HCT116 (cell line): ENCODE measurements around the gene LARP1. TPM values are rescaled to one million over a fixed set of nuclear protein-coding genes. Genes with fewer than 3 reads are reported as not detected.

ENCODE experiments used
- ATAC-seq: fragments of 200-7000 bp; cut with Tn5 transposase; 2 replicates; pipeline ENCODE4 v1.9.1; 2020; ENCODE audit warnings: mild to moderate bottlenecking, moderate library complexity
- BruUV-seq: library from RNA; stranded (reverse); fragments of 400-500 nt; replicated peaks from 2 replicates; lab custom pipeline; 2021; lab: Mats Ljungman, UMichigan
- CTCF ChIA-PET: fragments of 300-600 bp; sonication (Branson Sonifier 250); formaldehyde crosslinking; loops from one replicate; lab custom pipeline; 2021; ENCODE audit warnings: antibody characterized with exemption; lab: Charles Lee
- POLR2A ChIA-PET: fragments of 300-600, 350-600 bp; sonication (Branson Sonifier 250); formaldehyde crosslinking; loops from one replicate; lab custom pipeline; 2021; ENCODE audit warnings: antibody characterized with exemption; lab: Charles Lee
- RAD21 ChIA-PET, 2 experiments: fragments of 300-600 bp; sonication (Branson Sonifier 250); formaldehyde crosslinking; loops; one replicate each; lab custom pipeline; 2023; ENCODE audit warnings: low total read pairs in 2 of 2; ENCODE audit not compliant: uncharacterized antibody in 2 of 2, unreplicated experiment in 2 of 2, low non-redundant PET in 1 of 2; lab: Charles Lee
- DNase-seq: peaks from one replicate; pipeline ENCODE4 v3.0.0-alpha.2; 2010; ENCODE audit warnings: low read depth, low spot score
- H2AFZ ChIP-seq: fragments of 200-600 bp; shearing (Covaris generic), sonication (generic); 2 replicates; pipeline ENCODE4 v1.6.1; 2017; ENCODE audit warnings: low read depth, mixed run types, mixed read lengths, antibody characterized with exemption, low read length; ENCODE audit not compliant: poor library complexity, severe bottlenecking
- H3K27ac ChIP-seq: 2 replicates; pipeline ENCODE4 v1.5.1; 2012; ENCODE audit warnings: low read depth, low read length
- H3K27me3 ChIP-seq: fragments of 200-600 bp; sonication (generic); 2 replicates; pipeline ENCODE4 v1.6.1; 2016; ENCODE audit warnings: mixed run types, low read length, mixed read lengths; ENCODE audit not compliant: insufficient read depth
- H3K36me3 ChIP-seq, 2 experiments: fragments of 200-500 bp in 1 of 2; fragments of 200-600 bp in 1 of 2; sonication (Bioruptor generic) in 1 of 2; sonication (generic) in 1 of 2; 2 replicates each; pipeline versions ENCODE4 v1.5.1 to v1.6.1; 2014 to 2016; ENCODE audit warnings: low read length in 2 of 2, inconsistent platforms in 1 of 2, mixed read lengths in 1 of 2, mixed run types in 1 of 2; ENCODE audit not compliant: insufficient read depth in 2 of 2, control insufficient read depth in 1 of 2
- H3K4me1 ChIP-seq, 2 experiments: fragments of 200-600 bp in 1 of 2; sonication (generic) in 1 of 2; 2 replicates each; pipeline versions ENCODE4 v1.5.1 to v1.6.1; 2012 to 2017; ENCODE audit warnings: low read length in 2 of 2, inconsistent platforms in 1 of 2, mild to moderate bottlenecking in 1 of 2, mixed read lengths in 1 of 2, mixed run types in 1 of 2, moderate library complexity in 1 of 2; ENCODE audit not compliant: insufficient read depth in 2 of 2, control insufficient read depth in 1 of 2
- H3K4me2 ChIP-seq: fragments of 200-600 bp; sonication (generic); 2 replicates; pipeline ENCODE4 v1.6.1; 2017; ENCODE audit warnings: mixed run types, low read length, mixed read lengths
- H3K4me3 ChIP-seq, 2 experiments: fragments of 200-600 bp in 1 of 2; sonication (generic) in 1 of 2; replicated peaks in 1 of 2; 2 replicates each; pipeline ENCODE4 v1.5.1; 2011 to 2016; ENCODE audit warnings: low read length in 2 of 2, control low read depth in 1 of 2, low read depth in 1 of 2, mild to moderate bottlenecking in 1 of 2, mixed read lengths in 1 of 2, mixed run types in 1 of 2
- H3K79me2 ChIP-seq: fragments of 200-600 bp; sonication (generic); 2 replicates; pipeline ENCODE4 v1.6.1; 2017; ENCODE audit warnings: mild to moderate bottlenecking, mixed run types, low read length, moderate library complexity, mixed read lengths; ENCODE audit not compliant: insufficient read depth
- H3K9ac ChIP-seq: fragments of 200-600 bp; sonication (generic); 2 replicates; pipeline ENCODE4 v1.6.1; 2016; ENCODE audit warnings: low read length, mixed read lengths
- H3K9me2 ChIP-seq: fragments of 200-600 bp; sonication (generic), shearing (Covaris generic); 2 replicates; pipeline ENCODE4 v1.6.1; 2017; ENCODE audit warnings: mixed run types, mild to moderate bottlenecking, moderate library complexity; ENCODE audit not compliant: insufficient read depth
- H3K9me3 ChIP-seq, 2 experiments: fragments of 200-500 bp in 1 of 2; fragments of 200-600 bp in 1 of 2; sonication (Bioruptor generic) in 1 of 2; sonication (generic) in 1 of 2; 2 replicates each; pipeline ENCODE4 v1.6.1; 2014 to 2017; ENCODE audit warnings: low read length in 2 of 2, mixed read lengths in 2 of 2, inconsistent platforms in 1 of 2, low read depth in 1 of 2, mild to moderate bottlenecking in 1 of 2, mixed run types in 1 of 2, moderate library complexity in 1 of 2; ENCODE audit not compliant: control insufficient read depth in 1 of 2, insufficient read depth in 1 of 2
- H4K20me1 ChIP-seq: fragments of 200-600 bp; sonication (generic), shearing (Covaris generic); 2 replicates; pipeline ENCODE4 v1.6.1; 2017; ENCODE audit warnings: mixed run types, mild to moderate bottlenecking, moderate library complexity; ENCODE audit not compliant: insufficient read depth
- EZH2 ChIP-seq: fragments of 200-600 bp; sonication (generic); IDR thresholded peaks from 2 replicates; pipeline ENCODE4 v1.6.1; 2017; ENCODE audit warnings: antibody characterized with exemption, mixed run types
- EZH2phosphoT487 ChIP-seq: fragments of 200-600 bp; IDR thresholded peaks from 2 replicates; pipeline ENCODE4 v1.6.1; 2018; ENCODE audit warnings: antibody characterized with exemption, borderline replicate concordance
- POLR2AphosphoS5 ChIP-seq: IDR thresholded peaks from 2 replicates; pipeline ENCODE4 v1.6.1; 2011; ENCODE audit warnings: mild to moderate bottlenecking, low read depth, low read length, moderate library complexity
- SP1 ChIP-seq: IDR thresholded peaks from 2 replicates; pipeline ENCODE4 v1.6.1; 2012; ENCODE audit warnings: low read depth
- YY1 ChIP-seq: IDR thresholded peaks from 2 replicates; pipeline ENCODE4 v1.6.1; 2011; ENCODE audit warnings: low read length, low read depth, moderate library complexity, mild to moderate bottlenecking; ENCODE audit not compliant: insufficient replicate concordance; ENCODE audit errors: extremely low read depth
- intact Hi-C: fragments of 100-400 bp; cut with micrococcal nuclease; formaldehyde crosslinking; loops from 2 replicates; pipeline ENCODE4 v1.10.0; 2022
- total RNA-seq: library from RNA; stranded (reverse); gene quantifications from one replicate; pipeline ENCODE4 v1.2.1, GENCODE V29; 2021; ENCODE audit not compliant: unreplicated experiment
- TF ChIP-seq, protein P1 (sequence below): IDR thresholded peaks from 2 replicates; pipeline ENCODE4 v1.6.1; 2012

Gene LARP1
- total RNA-seq, 1 experiment from 2014 or later: 201 TPM

DNA sequence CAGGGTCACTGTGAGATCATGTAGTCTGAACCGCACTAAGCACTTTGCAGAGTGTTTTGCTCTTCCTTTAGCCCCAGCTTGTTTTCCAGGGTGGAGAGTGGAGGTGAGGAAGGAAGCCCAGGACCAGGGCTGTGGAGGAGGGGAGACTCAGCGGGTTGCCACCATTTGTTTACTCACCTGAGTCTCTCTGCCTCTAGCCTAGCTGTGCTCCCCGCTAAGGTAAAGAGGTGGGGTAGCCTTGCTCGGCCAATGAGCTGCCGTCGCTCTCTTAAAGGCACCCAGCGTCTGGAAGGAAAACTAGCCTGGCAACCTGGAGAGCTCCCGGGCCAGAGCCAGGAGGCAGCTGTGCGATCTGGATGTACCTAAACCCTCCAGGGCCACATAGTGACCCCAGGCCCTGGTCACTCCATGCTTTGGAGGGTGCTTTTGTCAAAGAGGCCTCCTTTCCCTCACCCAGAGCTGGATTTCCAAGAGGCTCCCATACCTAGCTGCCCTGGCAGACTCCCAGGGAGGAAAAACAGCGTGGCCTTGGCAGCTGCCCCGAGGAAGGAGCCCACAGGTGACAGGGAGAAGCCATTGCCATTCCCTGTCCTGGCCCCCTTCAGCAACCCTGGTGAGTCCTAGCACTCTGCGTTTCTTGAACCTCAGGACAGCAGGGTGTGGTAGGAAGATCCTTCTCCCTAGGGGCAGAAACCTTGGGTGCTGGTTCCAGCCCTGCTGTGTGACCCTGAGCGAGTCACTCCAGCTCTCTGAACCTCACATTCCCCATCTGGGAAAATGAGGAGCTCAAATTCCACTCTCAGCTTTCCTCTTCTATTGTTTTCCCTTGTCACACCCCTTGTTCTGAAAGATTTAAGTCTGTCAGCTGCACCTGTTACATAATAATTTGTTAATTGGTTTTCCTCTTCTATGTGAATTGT, 42.4 kb upstream of the LARP1 start:
- ChIA-PET POLR2A (interaction anchor here (0.6 to 1.6 kb wide), 8 partner anchors 9 to 145 kb away, joined by 3 to 6 read pairs (median 4); partner anchors contain the start of gene CNOT8), RAD21 (interaction anchor here in 1 of 2 experiments (0.6 kb wide), 1 partner anchor 28 kb away, joined by 3 read pairs; no protein-coding TSS in a partner anchor), CTCF (interaction anchor here (1.0 to 1.4 kb wide), 2 partner anchors 30 to 62 kb away, joined by 3 to 5 read pairs; no protein-coding TSS in a partner anchor)
- peak overlapping the region; percentile 58 for H3K27ac ChIP-seq
- no TSS peak for BruUV-seq
- no peaks in the 10 kb centered on the region for H3K9me3 ChIP-seq
- ATAC-seq: peak; percentile 94
- H3K4me3 ChIP-seq: peak overlapping the region; percentile 55 to 66
- no peak for TF ChIP-seq EZH2
- TF ChIP-seq, protein P1, sequence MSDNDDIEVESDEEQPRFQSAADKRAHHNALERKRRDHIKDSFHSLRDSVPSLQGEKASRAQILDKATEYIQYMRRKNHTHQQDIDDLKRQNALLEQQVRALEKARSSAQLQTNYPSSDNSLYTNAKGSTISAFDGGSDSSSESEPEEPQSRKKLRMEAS: peak; percentile 72
- TF ChIP-seq EZH2phosphoT487: no peak
- TF ChIP-seq POLR2AphosphoS5: peak; percentile 82
- peak; percentile 5 for TF ChIP-seq YY1
- TF ChIP-seq SP1: peak; percentile 63
- peak; percentile 46 for DNase-seq
- peak overlapping the region; percentile 75 for H2AFZ ChIP-seq
- intact Hi-C loops: loop anchor here (2.0 kb wide), 1 partner anchor 42 kb away; the partner anchor contains the start of gene LARP1
- H3K4me2 ChIP-seq: peak overlapping the region; percentile 99
- H3K9me2 ChIP-seq: no peaks in the 10 kb centered on the region
- H4K20me1 ChIP-seq: no peaks in the 10 kb centered on the region
- H3K79me2 ChIP-seq: no peaks in the 10 kb centered on the region
- H3K9ac ChIP-seq: peak overlapping the region; percentile 63
- H3K4me1 ChIP-seq: peaks cover 28 to 53% of the 10 kb centered on the region in 2 experiments
- no peaks in the 10 kb centered on the region for H3K27me3 ChIP-seq
- no peaks in the 10 kb centered on the region for H3K36me3 ChIP-seq
